HG03457 (cell line): ENCODE data around the gene CDH22.

Experiments used
- ATAC-seq: cut with Tn5 transposase; IDR thresholded peaks from one replicate; pipeline ENCODE4 v1.9.1; 2021; ENCODE audit warnings: moderate number of reproducible peaks; ENCODE audit not compliant: unreplicated experiment

CDH22 gene

GRCh38 chr20:46308258-46309157 is at the start of gene CDH22:
Gene CDH22, minus strand, starts transcription at chr20:46308498. Its CDS starts 57,204 bp downstream, at chr20:46251294.
- ATAC-seq, result no peak

GRCh38 chr20:46357030-46357514 is 48.8 kb upstream of the CDH22 start:
- ATAC-seq, result no peak

- no peak for ATAC-seq
These were observed 48.1 kb upstream of the CDH22 start for GRCh38 chr20:46356195-46357029.

DNA sequence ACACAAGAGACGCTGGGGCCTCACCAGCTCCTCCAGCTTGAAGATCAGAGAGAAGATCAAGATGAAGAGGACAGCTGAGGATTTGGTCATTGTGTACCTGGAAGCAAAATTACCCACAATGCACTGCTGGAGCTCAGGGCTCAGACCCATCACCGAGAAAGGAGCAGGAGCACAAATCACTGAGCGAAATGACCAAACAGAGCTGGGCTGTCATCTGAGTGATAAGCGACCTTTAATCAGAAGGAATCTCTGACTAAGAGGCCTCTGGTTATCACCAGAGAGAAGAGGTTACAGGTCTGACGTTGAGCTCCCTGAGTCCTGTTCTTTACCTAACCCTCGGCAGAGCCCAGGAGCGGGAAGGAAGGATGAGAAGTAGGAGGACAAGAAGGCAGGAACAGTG is 47.5 kb upstream of the CDH22 start:
- ATAC-seq, result no peak

GRCh38 chr20:46354920-46355654 is 46.8 kb upstream of the CDH22 start:
- ATAC-seq, result no peak

DNA sequence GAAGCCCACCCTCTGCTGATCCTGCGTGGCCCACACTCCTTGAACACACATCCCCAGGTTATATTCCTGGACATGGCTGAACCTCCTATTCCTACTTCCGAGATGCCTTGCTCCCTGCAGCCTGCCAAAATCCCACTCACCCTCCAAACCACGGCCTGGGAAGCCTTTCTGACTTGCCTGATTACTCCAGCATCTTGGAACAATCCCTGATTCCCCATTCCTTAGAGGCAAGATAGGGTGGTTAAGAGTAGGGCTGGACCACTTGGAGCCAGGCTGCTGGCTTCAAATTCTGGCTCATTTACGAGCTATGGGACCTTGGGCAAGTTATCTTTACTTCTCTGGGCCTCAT is 45.9 kb upstream of the CDH22 start:
- no peak for ATAC-seq

GRCh38 chr20:46353500-46354206 is 45.4 kb upstream of the CDH22 start:
- no peak for ATAC-seq

- no peak for ATAC-seq
These were observed 44.2 kb upstream of the CDH22 start for GRCh38 chr20:46352370-46352938.

- ATAC-seq, result no peak
These were observed 43.2 kb upstream of the CDH22 start for GRCh38 chr20:46351357-46352058.

DNA sequence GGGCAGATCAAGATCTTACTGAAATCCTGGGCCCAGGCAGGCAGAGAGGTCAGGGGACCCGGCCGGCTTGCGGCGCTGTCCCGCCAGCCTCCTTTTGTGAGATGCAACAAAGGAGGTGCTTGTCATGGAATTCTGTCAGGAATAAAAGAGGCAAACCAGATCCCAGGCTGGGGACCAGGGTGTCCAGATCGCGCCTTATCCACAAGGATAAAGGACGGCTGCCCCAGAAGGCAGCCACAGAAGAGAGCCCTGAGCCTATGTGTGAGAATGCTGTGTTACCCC is 42.6 kb upstream of the CDH22 start:
- no peak for ATAC-seq

DNA sequence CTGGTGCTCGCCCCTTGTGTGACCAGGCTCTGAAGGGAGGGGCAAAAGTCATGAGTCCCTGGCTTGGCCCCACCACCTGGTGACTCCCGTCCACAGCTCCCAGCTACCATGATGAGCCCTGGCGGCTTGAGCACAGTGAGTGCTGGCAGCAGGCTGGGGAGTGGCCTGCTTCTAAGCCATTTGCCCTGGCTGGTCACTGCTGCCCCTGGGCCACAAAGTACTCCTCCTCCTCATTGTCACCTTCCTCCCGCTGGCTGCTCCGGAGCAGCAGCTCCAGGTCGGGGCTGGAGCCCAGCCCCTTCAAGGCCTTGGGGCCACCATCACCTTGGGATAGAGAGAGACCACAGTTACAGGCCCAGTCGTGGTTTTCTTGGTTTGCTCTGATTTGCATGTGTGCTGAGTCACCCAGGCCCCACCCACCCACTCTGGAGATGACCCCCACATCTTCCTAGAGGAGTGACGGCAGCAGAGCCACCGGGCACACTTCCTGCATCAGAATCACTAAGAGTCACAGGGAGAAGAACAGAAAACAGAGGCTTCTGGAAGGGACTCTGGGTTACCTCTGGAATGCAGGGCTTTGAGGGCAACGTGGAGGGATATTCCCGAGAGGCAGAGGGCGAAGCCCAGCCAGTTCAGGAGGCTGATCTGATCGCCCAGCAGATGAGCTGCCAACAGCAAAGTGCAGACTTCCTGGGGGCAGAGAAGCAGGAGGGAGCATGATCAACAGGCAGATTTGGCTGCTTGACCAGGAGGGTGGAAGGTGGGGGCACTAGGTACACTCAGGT is 42.1 kb upstream of the CDH22 start:
- no peak for ATAC-seq

- ATAC-seq, result no peak
These were observed 41.4 kb upstream of the CDH22 start for GRCh38 chr20:46349742-46350056.

GRCh38 chr20:46349035-46349741 is 40.9 kb upstream of the CDH22 start:
- no peak for ATAC-seq

DNA sequence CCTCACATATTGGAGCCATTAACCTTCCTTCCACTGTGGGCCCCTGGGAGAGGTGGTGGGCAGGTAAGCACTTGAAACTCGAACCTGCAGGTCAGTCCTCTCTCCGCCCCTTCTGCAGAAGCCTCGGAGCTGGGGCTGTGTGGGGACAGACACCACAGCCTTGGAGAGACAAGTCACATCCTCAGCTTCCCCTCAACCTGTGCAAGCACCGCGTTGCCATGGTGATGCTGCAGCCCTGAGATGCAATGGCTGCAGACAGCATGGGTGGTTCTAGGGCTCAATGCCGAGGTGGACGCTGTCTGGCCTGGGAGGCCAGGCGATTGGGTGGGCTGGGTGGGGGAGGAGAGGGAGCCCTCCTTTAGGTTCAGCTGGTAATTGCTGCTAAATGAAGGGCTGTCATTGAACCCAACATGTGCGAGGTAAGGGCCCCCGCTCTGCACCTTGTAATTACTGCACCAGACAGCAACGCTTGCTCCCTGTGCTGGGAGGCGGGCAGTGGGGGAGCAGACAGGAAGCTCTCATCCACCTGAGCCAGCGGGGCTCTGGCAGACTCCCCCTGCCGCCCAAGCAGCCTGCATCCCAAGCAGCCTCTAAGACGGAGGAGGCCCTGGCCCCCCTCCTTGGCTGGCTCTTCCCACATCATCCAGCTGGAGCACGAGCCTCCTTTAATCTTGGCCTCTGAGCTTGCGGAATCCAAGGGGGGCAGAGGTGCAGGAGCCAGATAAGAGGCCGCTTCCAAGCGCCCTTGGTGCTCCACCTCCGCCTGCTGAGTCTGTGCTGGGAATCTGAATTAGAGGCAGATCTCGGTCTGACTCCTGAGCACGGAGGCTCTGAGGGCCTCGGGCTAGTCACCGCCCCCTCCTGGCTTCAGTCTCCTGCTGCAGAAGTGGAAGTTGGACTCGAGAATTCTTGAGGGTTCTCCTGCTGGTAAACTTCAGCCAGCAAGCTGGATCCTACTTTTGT is 39.8 kb upstream of the CDH22 start:
- ATAC-seq, result no peak

- no peak for ATAC-seq
These were observed 38.5 kb upstream of the CDH22 start for GRCh38 chr20:46346770-46347169.

- ATAC-seq, result no peak
These were observed 36.3 kb upstream of the CDH22 start for GRCh38 chr20:46344488-46345162.

GRCh38 chr20:46343975-46344357 is 35.7 kb upstream of the CDH22 start:
- ATAC-seq, result no peak
